GM18873 (cell line): ENCODE measurements around the gene RSPH10B.
A peak's percentile ranks its signal among the peaks of the same experiment; 100 is the strongest.
"Not testable (repeated sequence)": the region's sequence is repeated elsewhere in the genome, so short reads cannot be mapped to it uniquely, and the experiment has no call there.

Experiments
- ATAC-seq: cut with Tn5 transposase; IDR thresholded peaks from one replicate; pipeline ENCODE4 v1.9.1; 2021; ENCODE audit warnings: mild to moderate bottlenecking, moderate library complexity, moderate number of reproducible peaks; ENCODE audit not compliant: unreplicated experiment, low FRiP score

RSPH10B gene

GRCh38 chr7:5930290-5930689, 40.2 kb downstream of the RSPH10B start:
- ATAC-seq, result not testable (repeated sequence)

GRCh38 chr7:5926263-5926870, 44.1 kb downstream of the RSPH10B start:
- ATAC-seq, result not testable (repeated sequence)

GRCh38 chr7:5924630-5925029, 45.9 kb downstream of the RSPH10B start:
- not testable (repeated sequence) for ATAC-seq

- not testable (repeated sequence) for ATAC-seq
Observed at GRCh38 chr7:5924180-5924579, 46.3 kb downstream of the RSPH10B start.

- ATAC-seq, result not testable (repeated sequence)
Observed at GRCh38 chr7:5916529-5916928, 54.0 kb downstream of the RSPH10B start.

- ATAC-seq, result not testable (repeated sequence)
Observed at GRCh38 chr7:5908835-5909234, 61.7 kb downstream of the RSPH10B start.

GRCh38 chr7:5904726-5905125, 65.8 kb downstream of the RSPH10B start:
- ATAC-seq, result not testable (repeated sequence)

GRCh38 chr7:5903002-5903401, 67.5 kb downstream of the RSPH10B start:
- ATAC-seq, result not testable (repeated sequence)

- ATAC-seq, result peak; percentile 68
Observed at GRCh38 chr7:5898480-5899224, 71.8 kb downstream of the RSPH10B start, which contains the start of gene CCZ1. TSS of gene CCZ1 (plus strand) at chr7:5898733. CDS start at chr7:5898800, 67 bp downstream.

- ATAC-seq, result not testable (repeated sequence)
Observed at GRCh38 chr7:5897369-5897919, 73.0 kb downstream of the RSPH10B start.

- no peak for ATAC-seq
Observed at GRCh38 chr7:5892498-5892897, 78.0 kb downstream of the RSPH10B start.

GRCh38 chr7:5890244-5890643, 80.2 kb downstream of the RSPH10B start:
- ATAC-seq, result not testable (repeated sequence)

GRCh38 chr7:5888021-5888420, 82.5 kb downstream of the RSPH10B start:
- ATAC-seq, result not testable (repeated sequence)

GRCh38 chr7:5884431-5884830, 86.1 kb downstream of the RSPH10B start:
- ATAC-seq, result not testable (repeated sequence)

GRCh38 chr7:5880106-5880505, 90.4 kb downstream of the RSPH10B start:
- ATAC-seq, result not testable (repeated sequence)

GRCh38 chr7:5879591-5879990, 90.9 kb downstream of the RSPH10B start:
- not testable (repeated sequence) for ATAC-seq
